ENCODE results near the gene LRRC61. TPM values are rescaled to one million over a fixed set of nuclear protein-coding genes. Genes with fewer than 3 reads are reported as not detected.
A peak's percentile ranks its signal among the peaks of the same experiment; 100 is the strongest.
"Not testable (repeated sequence)": the region's sequence is repeated elsewhere in the genome, so short reads cannot be mapped to it uniquely, and the experiment has no call there.

The LRRC61 gene
- total RNA-seq, 4 donors from 2014 or later = 7.1 to 25.1 (median 14.0) TPM

DNA sequence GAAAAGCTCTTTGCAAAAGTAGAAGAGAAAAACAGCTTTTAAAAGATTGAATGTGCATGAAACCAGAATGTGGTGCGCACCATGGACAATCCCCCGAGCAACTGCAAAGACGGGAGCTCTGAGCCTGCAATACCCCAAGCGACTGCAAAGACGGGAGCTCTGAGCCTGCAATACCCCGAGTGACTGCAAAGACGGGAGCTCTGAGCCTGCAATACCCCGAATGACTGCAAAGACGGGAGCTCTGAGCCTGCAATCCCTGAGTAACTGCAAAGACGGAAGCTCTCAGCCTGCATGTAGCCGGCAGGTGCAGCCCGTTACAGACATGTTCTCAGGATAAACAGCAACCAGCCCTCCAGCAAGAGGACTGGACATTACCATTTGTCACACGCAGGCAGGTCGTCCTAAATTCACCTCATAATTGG, 62.2 kb downstream of the LRRC61 start:
- ATAC-seq = no peak
- Histone ChIP-seq H3K27ac (peak overlapping the region in 2 of 4 donors; percentile 51 to 64), H3K4me3 (no peak overlapping the region), H3K27me3 (no peaks in the 10 kb centered on the region), H3K9me3 (no peaks in the 10 kb centered on the region), H3K36me3 (peaks cover 0 to 12% of the 10 kb centered on the region in 2 donors), H3K4me1 (peaks cover 0 to 76% (median 1%) of the 10 kb centered on the region in 3 donors)
- TF ChIP-seq POLR2AphosphoS5 (IDR thresholded peaks at IDR 0.05) (no peak), EP300 (IDR thresholded peaks at IDR 0.05) (no peak), POLR2A (IDR thresholded peaks at IDR 0.05) (no peak)
- TF ChIP-seq, protein P1, sequence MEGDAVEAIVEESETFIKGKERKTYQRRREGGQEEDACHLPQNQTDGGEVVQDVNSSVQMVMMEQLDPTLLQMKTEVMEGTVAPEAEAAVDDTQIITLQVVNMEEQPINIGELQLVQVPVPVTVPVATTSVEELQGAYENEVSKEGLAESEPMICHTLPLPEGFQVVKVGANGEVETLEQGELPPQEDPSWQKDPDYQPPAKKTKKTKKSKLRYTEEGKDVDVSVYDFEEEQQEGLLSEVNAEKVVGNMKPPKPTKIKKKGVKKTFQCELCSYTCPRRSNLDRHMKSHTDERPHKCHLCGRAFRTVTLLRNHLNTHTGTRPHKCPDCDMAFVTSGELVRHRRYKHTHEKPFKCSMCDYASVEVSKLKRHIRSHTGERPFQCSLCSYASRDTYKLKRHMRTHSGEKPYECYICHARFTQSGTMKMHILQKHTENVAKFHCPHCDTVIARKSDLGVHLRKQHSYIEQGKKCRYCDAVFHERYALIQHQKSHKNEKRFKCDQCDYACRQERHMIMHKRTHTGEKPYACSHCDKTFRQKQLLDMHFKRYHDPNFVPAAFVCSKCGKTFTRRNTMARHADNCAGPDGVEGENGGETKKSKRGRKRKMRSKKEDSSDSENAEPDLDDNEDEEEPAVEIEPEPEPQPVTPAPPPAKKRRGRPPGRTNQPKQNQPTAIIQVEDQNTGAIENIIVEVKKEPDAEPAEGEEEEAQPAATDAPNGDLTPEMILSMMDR (IDR thresholded peaks at IDR 0.05) = no peak
- 59% methylated on average over 2 of the region's 14 CpGs; no CpG with 5 or more reads in 1 of the 2 donors for WGBS, 2 donors (ENCODE audit: low coverage in 1 of 2)

DNA sequence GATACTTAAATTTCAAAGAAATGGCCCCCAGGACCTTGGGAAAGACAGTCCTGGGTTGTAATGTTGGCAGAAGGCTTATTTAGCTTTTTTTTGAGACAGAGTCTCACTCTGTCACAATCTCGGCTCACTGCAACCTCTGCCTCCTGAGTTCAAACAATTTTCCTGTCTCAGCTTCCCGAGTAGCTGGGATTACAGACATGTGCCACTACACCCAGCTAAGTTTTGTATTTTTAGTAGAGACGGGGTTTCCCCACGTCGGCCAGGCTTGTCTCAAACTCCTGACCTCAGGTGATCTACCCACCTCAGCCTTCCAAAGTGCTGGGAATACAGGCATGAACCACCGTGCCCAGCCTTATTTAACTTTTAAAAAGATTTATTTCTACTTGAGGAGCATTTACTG, 62.7 kb downstream of the LRRC61 start:
- H3K4me3 ChIP-seq, H3K9me3 ChIP-seq, ATAC-seq, H3K27me3 ChIP-seq: not testable (repeated sequence)
- Histone ChIP-seq H3K4me1 (peaks cover 0 to 70% (median 0%) of the 10 kb centered on the region in 3 donors), H3K27ac (peak overlapping the region in 2 of 4 donors; percentile 17 to 51), H3K36me3 (peaks cover 0 to 12% of the 10 kb centered on the region in 2 donors)
- 36 to 79% methylated on average over 6 of the region's 6 CpGs for WGBS, 2 donors (ENCODE audit: low coverage in 1 of 2)

Other genes starting within 250 kb of the LRRC61 start
- gene ACTR3C, start 190 bp downstream of the LRRC61 start, total RNA-seq = 1 to 10 TPM; 6.4 to 10.0 (median 8.1) TPM
- 100 to 1,000 TPM; 152 to 341 (median 157) TPM for gene RARRES2, start 18.3 kb downstream of the LRRC61 start, total RNA-seq
- 100 to 1,000 TPM in 2 of 4 donors, 10 to 100 TPM in 2; 72.7 to 132 (median 102) TPM for gene REPIN1, start 45.5 kb downstream of the LRRC61 start, total RNA-seq
- gene ZNF775, start 56.0 kb downstream of the LRRC61 start, total RNA-seq = 10 to 100 TPM in 2 of 4 donors, 1 to 10 TPM in 2; 5.3 to 12.5 (median 10.5) TPM
- 10 to 100 TPM in 3 of 4 donors, 1 to 10 TPM in 1; 6.1 to 19.1 (median 12.5) TPM for gene GIMAP8, start 127.3 kb downstream of the LRRC61 start, total RNA-seq
- 10 to 100 TPM in 3 of 4 donors, 1 to 10 TPM in 1; 5.1 to 30.0 (median 17.8) TPM for gene GIMAP7, start 191.5 kb downstream of the LRRC61 start, total RNA-seq
- gene GIMAP4, start 244.0 kb downstream of the LRRC61 start, total RNA-seq = 10 to 100 TPM in 3 of 4 donors, 1 to 10 TPM in 1; 6.7 to 42.1 (median 26.1) TPM

All from gastroesophageal sphincter (tissue), 4 donors.